Raji (cell line): Measurements from ENCODE around the gene HCN1.

Source experiments
- POLR2A ChIP-seq: IDR thresholded peaks from 2 replicates; pipeline ENCODE4 v1.6.1; 2011; ENCODE audit warnings: low read depth, low read length, control low read depth; ENCODE audit not compliant: insufficient read depth

Gene HCN1

GRCh38 chr5:45648744-45649143 lies 47.4 kb downstream of the HCN1 start:
- no peak for TF ChIP-seq POLR2A

DNA sequence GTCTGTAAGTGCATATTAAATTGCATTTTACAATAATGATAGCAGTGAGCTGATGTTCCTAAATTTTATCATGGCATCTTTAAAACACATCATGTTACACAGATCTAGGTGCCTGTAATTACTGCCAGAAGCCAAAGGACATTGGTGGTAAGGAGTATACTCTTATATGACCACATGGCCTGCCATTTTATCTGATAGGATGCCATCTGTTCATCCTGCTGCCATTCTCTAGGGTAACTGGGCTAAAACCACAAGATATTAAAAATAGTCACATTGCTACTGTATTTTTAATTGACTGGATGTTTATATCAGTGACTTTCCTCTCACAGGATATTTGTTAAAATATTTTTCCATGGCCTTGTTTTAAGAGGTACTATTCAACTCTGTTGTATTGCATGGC lies 53.1 kb downstream of the HCN1 start:
- no peak for TF ChIP-seq POLR2A

GRCh38 chr5:45642370-45642769 lies 53.8 kb downstream of the HCN1 start:
- no peak for TF ChIP-seq POLR2A

- no peak for TF ChIP-seq POLR2A
These were observed 57.1 kb downstream of the HCN1 start for GRCh38 chr5:45639040-45639439.

- no peak for TF ChIP-seq POLR2A
These were observed 69.0 kb downstream of the HCN1 start for GRCh38 chr5:45627076-45627656.

DNA sequence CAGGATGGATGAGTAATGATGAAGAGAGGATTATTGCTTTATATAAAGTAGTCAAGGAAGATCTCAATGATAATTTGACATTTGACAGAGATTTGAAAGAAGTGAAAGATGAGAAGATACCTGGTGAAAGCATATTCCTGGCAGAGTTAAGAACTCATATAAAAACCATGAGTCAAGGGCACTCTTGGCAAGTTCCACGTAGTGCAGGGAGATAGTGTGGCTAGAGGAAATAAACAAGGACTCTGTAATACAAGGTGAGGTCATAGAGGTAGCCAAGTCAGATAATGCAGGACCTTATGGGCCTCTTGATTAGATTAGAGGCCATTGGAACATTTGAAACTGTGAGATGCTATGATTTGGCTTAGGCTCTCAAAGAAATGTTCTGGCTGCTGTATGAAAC lies 72.3 kb downstream of the HCN1 start:
- TF ChIP-seq POLR2A: no peak

DNA sequence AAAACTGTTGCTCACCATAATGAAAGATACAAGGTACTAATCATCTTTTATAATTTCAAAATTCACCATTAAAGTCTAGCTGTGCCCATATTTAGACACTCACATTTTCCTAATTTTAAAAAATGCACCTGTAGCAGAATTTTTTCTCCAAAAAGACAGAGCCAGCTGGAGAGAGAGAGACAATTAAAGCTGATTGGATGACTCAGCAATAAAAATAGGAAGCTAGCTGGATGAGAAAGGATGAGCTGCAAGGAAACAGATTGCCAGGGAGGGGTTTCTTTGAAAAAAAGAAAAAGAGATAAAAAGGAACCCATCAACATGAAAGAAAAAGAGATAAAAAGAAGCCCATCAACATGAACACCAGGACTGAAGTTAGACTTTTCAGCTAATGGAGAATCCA lies 73.8 kb downstream of the HCN1 start:
- no peak for TF ChIP-seq POLR2A

DNA sequence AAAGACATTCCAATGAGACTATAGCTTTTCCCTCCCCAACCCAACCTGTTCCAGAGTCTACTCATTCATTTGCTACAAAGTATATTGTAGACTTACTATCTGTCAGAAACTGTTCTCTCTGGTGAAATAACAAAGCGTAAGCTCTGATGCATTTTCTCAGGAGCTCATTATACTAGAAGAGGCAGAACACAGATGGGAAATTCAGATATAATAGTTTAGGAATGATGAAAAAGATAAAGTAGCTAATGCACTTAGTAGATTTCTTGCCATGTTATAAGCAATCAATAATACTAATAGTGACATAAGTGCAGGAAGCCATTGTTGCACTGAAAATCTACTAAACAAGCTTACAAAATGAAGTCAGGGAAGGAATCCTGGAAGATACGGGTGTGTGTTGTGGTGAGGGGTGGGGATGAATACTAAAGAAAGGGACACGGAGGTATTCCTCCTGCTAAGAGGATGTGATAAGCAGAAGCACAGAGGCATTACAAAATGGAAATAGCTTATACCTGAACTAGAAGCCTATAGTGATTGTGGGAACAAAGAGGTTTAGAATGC lies 78.2 kb downstream of the HCN1 start:
- no peak for TF ChIP-seq POLR2A

DNA sequence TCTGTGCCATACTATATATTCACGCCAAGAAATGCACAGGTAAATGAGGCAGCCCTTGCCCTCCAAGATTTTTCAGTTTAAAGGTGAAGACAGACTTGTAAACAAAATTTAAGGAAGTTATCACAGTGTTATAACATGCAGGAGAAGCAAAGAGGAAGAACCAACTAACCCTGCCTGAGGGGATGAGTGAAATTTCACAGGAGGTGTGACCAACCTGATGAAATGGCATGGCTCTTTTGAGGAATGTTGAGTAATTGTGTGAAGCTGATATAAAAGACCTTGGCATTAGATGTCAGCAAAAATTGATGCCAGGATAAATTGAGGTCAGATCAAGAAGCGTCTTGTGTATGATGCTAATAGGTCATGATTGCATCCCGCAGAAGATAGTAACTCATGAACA lies 86.5 kb downstream of the HCN1 start:
- no peak for TF ChIP-seq POLR2A

- no peak for TF ChIP-seq POLR2A
These were observed 92.1 kb downstream of the HCN1 start for GRCh38 chr5:45604092-45604491.

GRCh38 chr5:45601424-45601823 lies 94.8 kb downstream of the HCN1 start:
- no peak for TF ChIP-seq POLR2A

DNA sequence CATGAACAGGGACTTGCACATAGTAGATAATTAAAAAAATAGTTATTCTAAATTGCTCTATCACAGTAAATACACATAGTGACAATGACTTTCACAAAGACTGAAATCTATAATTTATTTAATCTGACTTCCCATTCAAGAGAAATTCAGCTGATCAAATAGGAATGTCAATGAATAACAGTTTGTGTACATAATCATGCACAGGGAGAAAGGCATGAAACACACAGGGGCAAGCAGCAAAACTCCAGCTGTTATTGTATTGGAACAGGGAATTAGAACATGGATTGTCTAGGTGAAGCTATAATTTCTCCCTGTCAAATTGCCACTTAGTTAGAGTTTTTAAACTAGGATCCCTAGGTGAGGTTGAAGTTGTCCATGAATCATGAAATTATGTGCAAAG lies 99.9 kb downstream of the HCN1 start:
- no peak for TF ChIP-seq POLR2A

- TF ChIP-seq POLR2A: no peak
These were observed 117.9 kb downstream of the HCN1 start for GRCh38 chr5:45578270-45578669.

DNA sequence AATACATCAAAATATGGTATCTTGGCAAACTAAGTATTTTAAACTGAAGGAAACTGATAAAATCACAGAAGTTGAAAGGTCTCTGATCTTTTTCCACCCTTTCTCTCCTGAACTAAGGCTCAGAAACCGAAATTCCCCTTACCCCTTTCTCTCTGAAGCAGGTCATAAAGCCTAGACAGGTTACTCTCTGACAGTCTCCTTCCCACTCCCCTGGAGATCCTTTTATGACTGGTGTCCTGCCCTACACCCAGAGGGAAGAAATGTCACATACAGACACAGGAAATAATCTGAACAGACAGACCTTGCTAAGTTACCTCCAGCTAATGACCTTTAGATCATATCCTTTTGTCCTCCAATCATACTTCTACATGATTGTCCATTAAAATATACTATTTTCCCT lies 127.4 kb downstream of the HCN1 start:
- TF ChIP-seq POLR2A: no peak

DNA sequence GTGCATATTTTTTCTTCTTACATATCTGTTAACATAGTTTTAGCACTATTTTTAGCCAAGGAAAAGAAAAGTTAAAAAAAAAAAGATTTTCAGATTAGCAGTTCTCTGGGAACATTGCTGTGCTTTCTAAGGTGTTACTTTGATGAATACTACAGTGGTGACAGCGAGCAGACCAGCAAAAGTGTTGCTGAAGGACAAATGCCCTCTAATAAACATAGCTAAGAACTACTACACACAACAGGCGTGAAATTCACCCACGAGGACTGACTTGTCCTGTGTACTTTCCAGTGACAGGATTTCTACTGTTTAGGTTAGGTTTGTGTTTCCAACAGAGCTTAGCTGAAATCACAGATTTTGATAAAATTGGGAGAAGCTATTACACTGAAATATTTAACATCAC lies 153.8 kb downstream of the HCN1 start:
- no peak for TF ChIP-seq POLR2A

DNA sequence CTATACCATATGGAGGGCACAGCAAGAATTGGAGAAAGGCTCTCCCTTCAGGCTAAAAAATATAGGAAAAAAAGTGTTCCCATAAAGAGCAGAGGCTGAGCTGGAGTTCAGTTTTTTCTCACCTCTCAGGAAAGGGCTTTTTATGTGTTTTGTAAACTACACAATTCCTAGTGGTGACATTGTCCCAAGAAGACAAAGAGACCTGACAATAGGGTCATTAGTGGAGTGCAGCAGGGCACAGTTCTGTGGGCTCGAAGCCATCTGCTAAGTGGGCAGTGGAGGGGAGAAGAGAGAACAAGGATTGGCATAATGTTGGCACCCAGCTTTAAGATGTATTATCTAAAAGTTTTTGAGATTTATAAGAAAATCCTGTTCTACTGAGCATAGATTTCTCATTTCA lies 162.5 kb downstream of the HCN1 start:
- no peak for TF ChIP-seq POLR2A

GRCh38 chr5:45532826-45533624 lies 163.2 kb downstream of the HCN1 start:
- no peak for TF ChIP-seq POLR2A

- no peak for TF ChIP-seq POLR2A
These were observed 175.1 kb downstream of the HCN1 start for GRCh38 chr5:45521067-45521466.
